Panc1 (cell line): ENCODE measurements around the gene FBXL17. TPM values are rescaled to one million over a fixed set of nuclear protein-coding genes. Genes with fewer than 3 reads are reported as not detected.

Experiments used
- ATAC-seq: fragments of 200-7000 bp; cut with Tn5 transposase; 2 replicates; pipeline ENCODE4 v1.9.1; 2020; ENCODE audit warnings: mild to moderate bottlenecking, moderate library complexity
- BruUV-seq: library from RNA; stranded (reverse); fragments of 400-500 nt; replicated peaks from 2 replicates; lab custom pipeline; 2021; lab: Mats Ljungman, UMichigan
- CTCF ChIA-PET: fragments of 300-600 bp; sonication (Branson Sonifier 250); formaldehyde crosslinking; loops from one replicate; lab custom pipeline; 2022; ENCODE audit warnings: antibody characterized with exemption; lab: Charles Lee
- POLR2A ChIA-PET: fragments of 300-600 bp; sonication (Branson Sonifier 250); formaldehyde crosslinking; loops from one replicate; lab custom pipeline; 2022; ENCODE audit warnings: antibody characterized with exemption; lab: Charles Lee
- DNase-seq: peaks from one replicate; pipeline ENCODE4 v3.0.0-alpha.2; 2010; ENCODE audit warnings: low read depth, low spot score
- H3K27ac ChIP-seq: 2 replicates; pipeline ENCODE4 v1.5.1; 2011; ENCODE audit warnings: mild to moderate bottlenecking, low read length, inconsistent platforms
- H3K27me3 ChIP-seq: fragments of 200-500 bp; sonication (Bioruptor generic); 2 replicates; pipeline ENCODE4 v1.6.0; 2014; ENCODE audit warnings: low read length, inconsistent platforms; ENCODE audit not compliant: control insufficient read depth, insufficient read depth
- H3K36me3 ChIP-seq: fragments of 200-500 bp; sonication (Bioruptor generic); 2 replicates; pipeline ENCODE4 v1.5.1; 2014; ENCODE audit warnings: inconsistent platforms, mild to moderate bottlenecking, low read length, moderate library complexity; ENCODE audit not compliant: control insufficient read depth, insufficient read depth
- H3K4me1 ChIP-seq: 2 replicates; pipeline ENCODE4 v1.5.1; 2011; ENCODE audit warnings: inconsistent platforms, mild to moderate bottlenecking, low read length, moderate library complexity; ENCODE audit not compliant: control insufficient read depth, insufficient read depth
- H3K4me3 ChIP-seq, 2 experiments: 2 replicates each; pipeline ENCODE4 v1.5.1; 2011 to 2012; ENCODE audit warnings: low read depth in 2 of 2, low read length in 2 of 2, mild to moderate bottlenecking in 2 of 2, inconsistent platforms in 1 of 2, moderate library complexity in 1 of 2
- H3K9me3 ChIP-seq: fragments of 200-500 bp; sonication (Bioruptor generic); 2 replicates; pipeline ENCODE4 v1.5.1; 2014; ENCODE audit warnings: low read depth, mild to moderate bottlenecking, inconsistent platforms, low read length, moderate library complexity; ENCODE audit not compliant: control insufficient read depth, insufficient read depth
- POLR2AphosphoS5 ChIP-seq: IDR thresholded peaks from 2 replicates; pipeline ENCODE4 v1.6.1; 2012; ENCODE audit warnings: mild to moderate bottlenecking, low read depth, low read length, moderate library complexity
- REST ChIP-seq, 2 experiments: IDR thresholded peaks; 2 replicates each; pipeline ENCODE4 v1.6.1; 2011 to 2012; ENCODE audit warnings: low read depth in 2 of 2, control low read depth in 1 of 2, low read length in 1 of 2, mild to moderate bottlenecking in 1 of 2, moderate library complexity in 1 of 2; ENCODE audit not compliant: insufficient read depth in 1 of 2
- SIN3A ChIP-seq: IDR thresholded peaks from 2 replicates; pipeline ENCODE4 v1.6.1; 2012; ENCODE audit warnings: low read depth, mild to moderate bottlenecking, low read length, moderate library complexity, borderline replicate concordance; ENCODE audit not compliant: insufficient read depth
- TCF7L2 ChIP-seq: IDR thresholded peaks from 2 replicates; pipeline ENCODE4 v1.6.1; 2011; ENCODE audit warnings: mild to moderate bottlenecking, low read depth, low read length, inconsistent platforms
- in situ Hi-C: cut with HindIII; loops from 2 replicates; pipeline ENCODE4 v1.10.0; 2016; ENCODE audit warnings: low sequenced_read_pairs, low pct_unique_long_range_greater_than_20kb
- intact Hi-C: fragments of 100-400 bp; cut with micrococcal nuclease; formaldehyde crosslinking; loops from one replicate; pipeline ENCODE4 v1.10.0; 2022; ENCODE audit not compliant: unreplicated experiment
- total RNA-seq: library from RNA; stranded (reverse); gene quantifications from one replicate; pipeline ENCODE4 v1.2.1, GENCODE V29; 2021; ENCODE audit not compliant: unreplicated experiment
- TF ChIP-seq, protein P1 (sequence below): fragments of 450-650 bp; IDR thresholded peaks from 2 replicates; pipeline ENCODE4 v1.5.1; 2017; ENCODE audit warnings: mild to moderate bottlenecking

The FBXL17 gene
- total RNA-seq, 1 experiment from 2014 or later, result 17.4 TPM

DNA sequence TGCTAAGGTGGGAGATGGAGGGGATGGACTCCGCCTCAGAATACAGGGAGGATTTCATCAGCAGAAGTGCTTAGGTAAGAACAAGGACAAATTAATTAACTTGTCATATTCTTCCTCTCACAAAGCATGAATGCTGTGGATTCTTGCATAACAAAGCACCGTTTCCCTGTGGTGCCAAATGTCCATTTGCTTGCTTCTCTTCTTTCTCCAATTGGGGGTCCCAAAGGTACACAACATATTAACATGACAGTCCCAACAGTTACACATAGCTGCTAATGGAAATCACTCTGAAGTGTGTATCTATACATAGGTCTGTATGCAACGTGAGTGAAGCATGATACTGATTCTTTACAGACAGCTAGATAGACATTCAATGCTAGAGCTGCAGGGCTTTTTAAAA is 564.5 kb downstream of the FBXL17 start:
- ATAC-seq (no peak), DNase-seq (no peak)
- intact Hi-C loops, result no loop called here
- no TSS peak for BruUV-seq
- ChIA-PET CTCF (no interaction called here), POLR2A (no interaction called here)
- TF ChIP-seq POLR2AphosphoS5 (no peak), SIN3A (no peak), TCF7L2 (no peak), REST (IDR thresholded peaks at IDR 0.05; ENCODE audit: insufficient read depth in 1 of 2, low read depth in 2 of 2, low read length in 1 of 2) (no peak)
- TF ChIP-seq, protein P1, sequence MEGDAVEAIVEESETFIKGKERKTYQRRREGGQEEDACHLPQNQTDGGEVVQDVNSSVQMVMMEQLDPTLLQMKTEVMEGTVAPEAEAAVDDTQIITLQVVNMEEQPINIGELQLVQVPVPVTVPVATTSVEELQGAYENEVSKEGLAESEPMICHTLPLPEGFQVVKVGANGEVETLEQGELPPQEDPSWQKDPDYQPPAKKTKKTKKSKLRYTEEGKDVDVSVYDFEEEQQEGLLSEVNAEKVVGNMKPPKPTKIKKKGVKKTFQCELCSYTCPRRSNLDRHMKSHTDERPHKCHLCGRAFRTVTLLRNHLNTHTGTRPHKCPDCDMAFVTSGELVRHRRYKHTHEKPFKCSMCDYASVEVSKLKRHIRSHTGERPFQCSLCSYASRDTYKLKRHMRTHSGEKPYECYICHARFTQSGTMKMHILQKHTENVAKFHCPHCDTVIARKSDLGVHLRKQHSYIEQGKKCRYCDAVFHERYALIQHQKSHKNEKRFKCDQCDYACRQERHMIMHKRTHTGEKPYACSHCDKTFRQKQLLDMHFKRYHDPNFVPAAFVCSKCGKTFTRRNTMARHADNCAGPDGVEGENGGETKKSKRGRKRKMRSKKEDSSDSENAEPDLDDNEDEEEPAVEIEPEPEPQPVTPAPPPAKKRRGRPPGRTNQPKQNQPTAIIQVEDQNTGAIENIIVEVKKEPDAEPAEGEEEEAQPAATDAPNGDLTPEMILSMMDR, result no peak
- in situ Hi-C loops, result no loop called here
- H3K4me3 ChIP-seq, result no peak overlapping the region
- H3K9me3 ChIP-seq, result no peaks in the 10 kb centered on the region; the same call in 1 of the 2 replicates
- H3K27ac ChIP-seq, result no peak overlapping the region
- H3K27me3 ChIP-seq, result no peaks in the 10 kb centered on the region
- no peaks in the 10 kb centered on the region for H3K4me1 ChIP-seq
- H3K36me3 ChIP-seq, result no peaks in the 10 kb centered on the region

DNA sequence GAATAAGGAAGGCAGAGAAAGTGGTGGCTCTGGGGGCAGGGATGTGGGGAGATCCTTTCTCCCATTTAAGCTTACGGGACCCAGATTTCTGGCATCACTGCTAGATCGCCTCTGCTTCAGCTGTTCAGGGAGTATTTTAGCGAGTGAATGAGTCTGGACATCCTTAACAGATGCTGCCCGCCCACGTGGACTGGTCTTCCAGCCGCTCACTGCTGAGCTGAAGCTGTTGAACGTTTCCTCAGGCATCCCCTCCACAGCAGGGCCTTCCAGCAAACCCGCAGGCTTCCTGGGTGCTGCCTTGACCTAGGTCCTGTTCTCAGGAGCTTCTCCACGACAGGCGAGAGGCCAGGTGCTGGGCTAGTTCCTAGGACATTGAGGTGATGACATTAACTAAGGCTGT is 566.8 kb downstream of the FBXL17 start:
- Histone ChIP-seq H3K36me3 (no peaks in the 10 kb centered on the region), H3K27ac (no peak overlapping the region), H3K4me1 (no peaks in the 10 kb centered on the region), H3K27me3 (no peaks in the 10 kb centered on the region), H3K9me3 (no peaks in the 10 kb centered on the region), H3K4me3 (no peak overlapping the region)
- ChIA-PET CTCF (no interaction called here), POLR2A (no interaction called here)
- ATAC-seq (no peak), DNase-seq (no peak)
- intact Hi-C loops, result no loop called here
- TF ChIP-seq TCF7L2 (no peak), REST (IDR thresholded peaks at IDR 0.05; ENCODE audit: insufficient read depth in 1 of 2, low read depth in 2 of 2, low read length in 1 of 2) (no peak), POLR2AphosphoS5 (no peak), SIN3A (no peak)
- TF ChIP-seq, protein P1, result no peak
- no TSS peak for BruUV-seq
- in situ Hi-C loops, result no loop called here
